Stimulated activated CD4-positive, alpha-beta T cell treated with anti-CD3 and anti-CD28 coated beads, Interleukin-4, amount 100 ng/mL, for 24 hours (primary cell): ENCODE results near the gene C1QTNF3.
A peak's percentile ranks its signal among the peaks of the same experiment; 100 is the strongest.
"Not testable (repeated sequence)": the region's sequence is repeated elsewhere in the genome, so short reads cannot be mapped to it uniquely, and the experiment has no call there.

Source experiments
- DNase-seq: peaks from one replicate; pipeline ENCODE4 v3.0.0-alpha.2; 2020

C1QTNF3 gene

DNA sequence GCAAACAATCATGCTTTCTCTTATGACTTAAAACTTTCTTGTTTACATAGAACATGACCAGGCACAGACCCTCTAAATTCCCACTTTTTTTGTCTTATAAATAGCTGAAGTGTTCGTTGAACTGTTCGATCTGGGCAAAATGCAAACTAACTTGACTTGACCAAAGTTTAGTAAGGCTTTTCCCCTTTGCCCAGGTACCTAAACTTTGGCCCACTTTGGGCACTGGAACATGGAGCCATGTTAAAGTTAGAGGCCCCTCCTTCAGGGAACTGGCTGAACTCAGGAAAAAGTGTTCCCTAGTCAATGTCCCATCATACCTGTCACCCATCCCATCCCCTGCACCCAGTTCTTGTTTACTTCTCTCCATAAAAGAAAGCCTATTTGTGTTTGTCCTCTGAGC is 25.8 kb downstream of the C1QTNF3 start:
- DNase-seq: no peak

DNA sequence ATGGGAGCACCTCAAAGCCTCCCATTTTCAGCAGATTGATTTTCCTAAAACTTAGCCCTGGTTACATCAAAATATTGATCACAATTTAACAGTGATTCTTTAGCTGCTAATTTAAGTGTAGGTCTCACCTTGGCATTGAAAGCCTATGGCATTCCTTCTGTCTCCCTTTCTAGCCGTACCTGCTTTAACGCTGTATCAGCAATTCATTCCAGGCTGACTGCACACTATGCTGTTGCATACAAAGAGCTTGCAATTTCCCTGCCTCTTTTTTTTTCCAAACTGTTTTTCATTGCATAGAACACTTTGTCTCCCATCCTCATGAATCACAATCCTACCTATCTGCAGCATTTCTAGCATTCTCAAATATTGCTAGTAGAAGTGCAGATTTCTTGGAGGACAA is 26.3 kb downstream of the C1QTNF3 start:
- DNase-seq: no peak

DNA sequence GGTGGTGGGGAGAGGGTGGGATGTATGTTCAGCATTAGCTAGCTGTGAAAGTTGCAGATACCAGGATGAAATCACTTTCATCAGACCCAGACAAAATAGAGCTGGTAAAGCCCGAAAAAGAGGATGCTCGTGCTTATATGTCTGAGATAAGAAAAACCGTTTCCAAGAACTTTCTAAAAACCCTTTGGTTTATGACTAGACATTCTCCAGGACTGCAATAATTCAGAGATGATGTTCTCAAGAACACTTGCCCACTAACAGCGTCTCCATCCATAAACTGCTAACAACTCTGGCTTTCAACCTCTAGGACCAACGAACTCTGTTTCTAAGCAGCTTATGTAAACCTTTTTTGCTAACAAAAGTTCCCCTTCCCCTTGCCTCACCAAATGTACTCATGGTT is 26.8 kb downstream of the C1QTNF3 start:
- no peak for DNase-seq

DNA sequence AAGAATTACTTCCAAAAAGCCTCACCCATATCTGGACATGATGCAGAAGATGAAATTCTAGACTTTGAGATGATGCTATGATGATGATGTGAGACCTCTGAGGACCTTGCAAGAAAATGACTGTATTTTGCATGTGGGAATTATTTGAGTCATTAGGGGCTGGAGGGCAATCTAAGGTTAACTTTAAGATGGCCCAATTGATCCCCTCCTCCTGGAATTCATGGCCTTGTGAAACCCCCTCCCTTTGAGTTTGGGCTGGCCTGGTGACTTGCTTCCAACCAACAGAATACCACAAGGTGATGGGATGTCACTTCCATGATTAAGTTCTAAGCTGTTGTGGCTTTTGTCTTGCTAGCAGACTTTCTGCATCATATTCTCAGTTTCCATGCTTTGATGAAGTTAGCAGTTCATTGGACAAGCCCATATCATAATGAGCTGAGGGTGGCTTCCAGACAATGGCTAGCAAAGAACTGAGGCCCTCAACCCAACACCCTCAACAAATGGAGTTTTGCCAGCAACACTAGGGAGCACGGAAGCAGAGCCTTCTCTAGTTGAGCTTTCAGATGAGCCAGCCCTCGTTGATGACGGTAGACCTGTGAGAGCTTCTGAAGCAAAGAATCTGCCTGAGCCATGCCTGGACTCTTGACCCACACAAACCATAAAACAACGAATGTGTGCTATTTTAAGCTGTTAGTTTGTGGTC is 27.7 kb downstream of the C1QTNF3 start:
- DNase-seq: peak; percentile 5

DNA sequence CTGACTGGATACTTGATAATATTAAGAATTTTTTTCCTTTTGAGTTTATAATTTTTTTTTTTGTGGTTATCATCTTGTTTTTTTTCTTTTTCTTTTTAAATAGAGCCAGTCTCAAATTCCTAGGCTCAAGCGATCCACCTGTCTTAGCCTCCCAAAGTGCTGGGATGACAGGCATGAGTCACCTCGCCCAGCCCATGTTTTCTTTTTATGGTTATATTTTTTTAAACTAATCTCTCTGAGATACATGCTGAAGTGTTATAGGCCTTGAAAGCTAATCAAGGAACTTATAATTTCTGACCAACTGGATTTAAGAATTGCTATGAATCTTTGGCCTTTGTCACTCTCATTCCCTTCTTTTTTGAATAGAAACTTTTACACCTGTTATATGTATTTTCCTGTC is 28.4 kb downstream of the C1QTNF3 start:
- no peak for DNase-seq

DNA sequence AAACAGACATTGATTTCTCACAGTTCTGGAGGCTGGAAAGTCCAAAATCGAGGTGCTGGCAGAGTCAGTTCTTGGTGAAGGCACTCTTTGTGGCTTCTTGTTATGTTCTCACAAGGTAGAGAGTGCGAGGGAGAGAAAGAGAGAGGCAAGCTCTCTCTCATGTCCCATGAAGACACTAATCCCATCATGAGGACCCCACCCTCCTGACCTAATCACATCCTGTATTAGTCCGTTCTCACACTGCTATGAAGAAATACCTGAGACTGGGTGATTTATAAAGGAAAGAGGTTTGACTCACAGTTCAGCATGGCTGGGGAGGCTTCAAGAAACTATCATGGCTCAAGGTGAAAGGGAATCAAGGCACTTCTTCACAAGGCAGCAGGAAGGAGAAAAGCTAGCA is 29.5 kb downstream of the C1QTNF3 start:
- no peak for DNase-seq

DNA sequence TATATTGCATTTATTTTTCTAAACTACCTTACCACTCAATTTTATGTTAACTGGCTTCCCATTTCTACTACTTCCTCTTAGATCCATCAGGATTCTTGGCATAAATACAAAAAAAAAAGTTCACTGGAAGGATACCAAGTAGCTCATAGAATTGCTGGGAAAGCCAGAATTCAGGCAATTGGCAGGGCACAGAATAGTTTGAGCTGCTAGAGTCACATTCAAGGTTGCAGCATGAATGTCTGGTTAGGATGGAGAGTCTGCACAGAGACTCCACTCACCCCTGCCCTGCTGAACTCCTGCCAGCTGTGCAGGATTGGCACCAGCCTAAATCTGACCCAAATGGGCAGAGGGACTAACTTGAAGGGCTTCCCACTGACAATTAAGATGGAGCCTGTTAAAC is 30.2 kb downstream of the C1QTNF3 start:
- DNase-seq: no peak

DNA sequence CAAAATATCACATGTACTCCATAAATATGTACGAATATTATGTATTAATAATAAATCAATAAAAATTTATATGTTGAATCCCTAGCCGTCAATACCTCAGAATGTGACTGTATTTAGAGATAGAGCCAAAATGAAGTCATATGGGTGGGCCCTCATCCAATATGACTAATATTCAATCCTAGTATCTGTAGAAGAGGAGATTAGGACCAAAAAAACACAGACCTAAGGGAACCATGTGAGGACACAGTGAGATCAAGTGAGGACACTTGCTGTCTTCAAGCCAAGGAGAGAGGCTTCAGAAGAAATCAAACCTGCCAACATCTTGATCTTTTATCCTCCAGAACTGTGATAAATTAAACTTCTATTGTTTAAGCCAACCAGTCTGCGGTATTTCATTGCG is 31.5 kb downstream of the C1QTNF3 start:
- no peak for DNase-seq

DNA sequence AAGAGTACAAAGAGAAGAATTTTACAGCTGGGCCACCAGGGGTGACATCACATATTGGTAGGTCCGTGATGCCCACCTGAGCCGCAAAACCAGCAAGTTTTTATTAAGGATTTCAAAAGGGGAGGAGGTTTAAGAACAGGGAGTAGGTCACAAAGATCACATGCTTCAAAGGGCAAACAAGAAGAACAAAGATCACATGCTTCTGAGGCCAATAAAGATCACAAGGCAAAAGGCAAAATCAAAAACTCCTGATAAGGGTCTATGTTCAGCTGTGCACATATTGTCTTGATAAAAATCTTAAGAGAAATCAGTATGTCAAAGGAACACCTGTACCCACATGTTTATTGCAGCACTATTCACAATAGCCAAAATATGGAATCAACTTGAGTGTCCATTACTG is 32.9 kb downstream of the C1QTNF3 start:
- not testable (repeated sequence) for DNase-seq

DNA sequence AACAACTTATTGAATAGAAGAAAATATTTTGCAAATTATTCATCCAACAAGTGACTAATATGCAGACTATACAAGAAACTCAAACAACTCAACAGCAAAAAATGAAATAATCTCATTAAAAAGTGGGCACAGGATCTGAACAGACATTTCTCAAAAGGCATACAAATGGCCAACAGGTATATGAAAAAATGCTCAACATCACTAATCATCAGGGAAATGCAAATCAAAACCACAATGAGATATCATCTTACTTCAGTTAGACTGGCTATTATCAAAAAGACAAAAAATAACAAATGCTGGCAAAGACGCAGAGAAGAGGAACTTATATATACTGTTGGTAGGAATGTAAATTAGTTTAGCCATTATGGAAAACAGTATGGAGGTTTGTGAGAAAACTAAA is 33.4 kb downstream of the C1QTNF3 start:
- no peak for DNase-seq

DNA sequence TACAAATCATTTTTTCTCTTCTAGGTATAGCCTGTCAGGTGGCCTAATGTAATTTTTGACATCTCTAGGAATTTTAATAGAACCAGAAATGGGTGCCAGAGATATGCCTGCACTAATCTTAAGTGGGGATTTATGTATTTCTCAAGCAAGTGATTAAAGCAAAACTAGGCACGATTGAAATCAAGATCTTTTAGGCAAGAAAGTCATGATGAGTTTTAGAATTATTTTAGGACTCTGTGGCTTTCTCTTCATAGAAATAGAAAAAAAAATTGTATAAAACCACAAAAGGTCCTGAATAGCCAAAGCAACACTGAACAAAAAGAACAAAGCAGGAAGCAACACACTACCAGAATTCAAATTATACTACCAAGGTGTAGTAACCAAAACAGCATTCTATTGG is 34.2 kb downstream of the C1QTNF3 start:
- DNase-seq: no peak

DNA sequence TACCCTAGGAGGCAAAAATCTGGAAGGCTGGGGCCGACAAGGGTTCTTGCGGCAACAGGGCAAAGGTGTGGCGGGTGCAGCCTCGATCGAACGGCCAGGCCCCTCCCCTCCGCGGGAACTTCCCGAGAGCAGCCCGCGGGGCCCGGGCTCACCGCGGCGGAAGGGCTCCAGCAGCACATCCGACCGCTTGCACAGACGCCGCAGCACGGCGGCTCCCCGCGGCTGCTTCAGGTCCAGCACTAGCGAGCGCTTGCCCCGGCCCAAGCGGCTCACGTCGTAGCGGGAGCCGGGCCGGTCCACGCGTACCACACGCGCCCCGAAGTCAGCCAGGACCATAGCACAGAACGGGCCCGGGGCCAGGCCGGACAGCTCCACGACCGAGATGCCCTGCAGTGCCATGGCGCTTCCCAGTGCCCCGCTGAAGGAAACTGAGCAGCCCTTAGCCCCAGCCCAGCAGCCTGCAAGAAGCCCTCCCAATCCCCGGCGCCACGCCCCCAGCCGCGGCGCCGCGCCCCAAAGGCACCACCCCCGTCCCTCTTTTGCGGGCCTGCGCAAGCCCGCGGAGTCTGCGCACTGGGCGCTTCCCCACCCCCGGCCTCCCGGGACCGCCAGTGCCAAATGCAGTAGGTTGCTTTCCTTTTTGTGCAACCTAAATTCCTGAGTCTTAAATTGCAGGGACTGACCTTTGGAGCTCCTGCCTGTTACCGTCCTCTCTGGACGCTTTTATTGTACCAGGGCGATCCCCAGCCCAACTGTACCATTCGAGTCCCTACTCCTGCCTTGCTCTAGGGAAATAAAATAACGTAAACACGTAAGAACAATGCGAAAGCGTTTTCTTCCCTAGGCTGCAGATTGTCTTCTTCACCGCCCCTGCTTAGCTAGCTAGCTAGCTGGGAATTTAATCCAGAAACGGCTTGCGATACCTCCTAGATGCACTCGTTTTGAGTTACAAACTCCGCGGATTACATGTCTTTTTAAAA is 35.1 kb downstream of the C1QTNF3 start, which contains the start of gene AMACR:
Gene AMACR (minus strand): TSS at position 430 of the 980 bp plus-strand sequence. CDS start 31 bp downstream, at position 399.
- DNase-seq: peak; percentile 85

DNA sequence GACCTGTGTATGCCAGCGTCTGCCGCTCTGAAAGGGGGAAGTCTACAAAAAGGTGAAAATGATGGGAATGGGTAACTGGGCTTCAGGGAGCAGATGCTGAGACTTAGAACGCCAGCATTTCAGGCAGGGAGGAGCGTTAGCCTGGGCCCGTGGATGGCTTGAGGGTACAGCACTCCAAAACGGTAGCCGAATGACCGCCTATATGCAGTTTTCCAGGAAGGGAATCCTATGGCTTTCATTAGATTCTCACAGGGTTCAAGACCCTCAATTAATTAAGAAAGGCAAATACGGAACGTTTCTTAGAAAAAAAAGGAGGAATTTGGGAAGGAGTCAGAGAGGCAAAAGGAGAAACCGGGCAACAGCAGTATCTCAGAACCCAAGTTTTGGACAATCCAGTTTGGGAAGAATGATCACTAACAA is 35.8 kb downstream of the C1QTNF3 start:
- no peak for DNase-seq

DNA sequence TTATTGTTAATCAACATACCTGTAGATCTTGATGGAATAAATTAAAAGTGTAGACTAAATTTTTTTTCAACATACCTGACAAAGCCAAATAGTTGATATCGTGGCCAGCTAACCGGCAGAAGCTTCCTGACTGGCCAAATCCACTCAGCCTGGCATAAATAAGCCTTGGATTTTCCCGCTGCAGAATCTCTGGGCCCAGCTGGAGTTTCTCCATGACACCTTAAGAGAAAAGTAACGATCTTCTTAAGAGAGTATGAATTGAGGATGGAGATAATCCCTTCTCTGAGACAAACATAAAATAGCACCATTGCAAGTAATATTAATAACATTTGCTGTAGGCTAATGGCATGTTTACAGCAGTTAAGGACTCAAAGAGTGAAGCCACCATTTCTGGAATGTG is 37.3 kb downstream of the C1QTNF3 start:
- no peak for DNase-seq

DNA sequence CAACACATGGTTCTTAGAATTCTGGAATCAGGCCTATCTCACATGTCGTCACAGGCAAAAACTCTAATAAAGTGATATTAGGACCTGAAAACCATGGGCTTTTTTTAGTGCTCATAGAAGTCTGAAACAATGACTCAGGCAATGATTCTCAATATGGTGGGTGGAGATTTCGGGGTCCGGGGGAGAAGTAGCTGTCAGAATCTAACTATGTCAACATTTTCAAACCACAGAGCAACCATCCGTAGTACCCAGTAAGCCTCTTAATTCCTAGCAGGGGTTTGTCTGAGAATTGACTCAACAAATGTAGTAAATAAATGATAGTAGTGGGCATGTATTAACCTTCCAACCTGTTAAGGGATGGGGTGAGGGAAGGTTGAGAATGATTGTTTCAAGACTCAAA is 37.8 kb downstream of the C1QTNF3 start:
- DNase-seq: peak; percentile 27

DNA sequence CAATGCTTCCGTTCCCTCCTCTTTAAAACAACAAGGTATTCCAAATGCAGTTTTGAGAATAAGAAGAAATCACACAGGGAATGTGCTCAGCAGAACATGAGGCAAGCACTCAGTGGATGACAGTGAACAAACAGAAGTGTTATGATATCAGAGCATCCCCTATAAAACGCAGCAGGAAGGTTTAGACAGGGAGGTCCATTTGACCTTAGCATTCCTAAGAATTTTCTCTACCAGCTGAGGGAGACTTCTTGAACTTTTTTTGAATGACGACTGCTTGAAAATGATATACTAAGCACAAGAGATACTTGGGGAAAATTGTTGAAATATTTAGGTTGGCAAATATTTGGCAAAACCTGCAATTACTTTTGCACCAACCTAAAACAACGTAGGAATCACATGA is 39.1 kb downstream of the C1QTNF3 start:
- DNase-seq: no peak

DNA sequence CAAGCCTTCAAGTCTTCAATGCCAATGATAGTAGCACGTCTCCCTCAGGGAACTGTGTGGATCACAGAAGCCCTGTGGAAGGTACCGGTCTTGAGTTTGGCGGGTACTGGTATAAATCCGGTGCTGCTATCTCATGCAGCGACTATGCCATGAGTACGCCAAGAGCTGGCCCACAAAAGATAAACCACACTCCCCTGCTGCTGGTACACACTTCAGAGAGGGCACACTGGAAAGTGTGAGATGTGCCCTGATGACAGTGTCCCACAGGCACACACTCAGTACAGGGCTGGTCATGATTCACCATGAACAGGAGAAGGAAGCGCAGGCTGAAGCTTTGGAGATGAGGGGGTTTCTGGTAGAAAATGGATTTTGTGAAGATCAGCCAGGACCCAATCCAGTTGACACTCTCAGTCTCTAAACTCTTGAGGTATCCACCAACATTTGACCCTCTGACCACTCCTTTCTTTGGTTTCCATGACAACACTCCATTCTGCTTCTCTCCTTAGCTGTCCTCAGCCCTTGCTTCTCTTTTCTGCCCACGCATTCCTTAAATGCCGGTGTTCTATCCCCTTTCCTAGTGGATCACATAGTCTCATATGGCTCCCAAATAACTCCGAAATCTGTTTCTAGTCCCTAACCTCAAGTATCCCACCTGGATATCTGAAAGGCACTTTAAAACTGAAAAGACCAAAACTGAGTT is 40.2 kb downstream of the C1QTNF3 start:
- DNase-seq: no peak

DNA sequence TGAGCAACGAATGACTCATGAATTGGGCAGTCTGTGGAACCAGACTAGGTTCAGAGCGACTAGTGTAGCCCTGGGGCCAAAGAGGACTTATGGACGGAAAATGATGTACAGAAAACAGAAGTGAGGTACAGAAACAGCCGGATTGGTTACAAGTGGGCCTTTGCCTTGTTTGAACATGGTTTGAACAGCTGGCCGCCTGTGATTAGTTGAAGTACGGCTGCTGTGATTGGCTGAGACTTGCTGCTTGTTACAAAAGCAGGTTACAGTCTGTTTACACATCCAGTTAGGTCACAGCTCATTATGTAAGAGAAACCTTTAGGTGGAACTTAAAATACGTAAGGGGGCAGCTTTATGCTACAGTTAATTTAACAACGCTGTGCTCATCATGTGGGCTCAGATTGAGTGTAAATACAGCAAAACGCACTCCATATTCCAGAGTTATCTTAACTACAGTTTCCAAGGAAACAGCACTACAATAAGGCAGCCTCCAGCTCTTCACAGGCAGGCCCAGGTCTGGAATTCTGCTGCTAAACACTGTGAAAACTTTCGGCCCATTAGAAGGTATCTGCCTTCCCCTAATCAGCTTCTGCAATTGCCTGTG is 41.7 kb downstream of the C1QTNF3 start:
- no peak for DNase-seq

DNA sequence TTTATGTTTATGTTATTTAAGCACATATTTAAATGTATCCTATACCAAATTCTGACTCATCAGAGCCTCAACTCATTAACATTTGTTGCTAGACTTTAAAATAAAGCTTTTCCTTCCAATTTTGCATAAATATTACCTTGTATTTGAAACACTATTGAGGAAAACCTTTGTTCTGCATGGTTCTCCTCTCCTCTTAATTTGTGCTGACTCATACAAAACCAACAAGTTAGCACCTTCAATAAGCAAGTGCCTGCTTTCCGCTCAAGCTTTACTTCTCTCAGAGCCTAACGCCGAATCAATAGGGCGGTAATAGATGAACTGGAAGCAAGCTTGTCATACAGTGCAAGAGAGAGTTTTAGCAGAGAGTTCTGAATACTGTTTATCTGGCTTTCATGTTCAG is 43.0 kb downstream of the C1QTNF3 start:
- no peak for DNase-seq

DNA sequence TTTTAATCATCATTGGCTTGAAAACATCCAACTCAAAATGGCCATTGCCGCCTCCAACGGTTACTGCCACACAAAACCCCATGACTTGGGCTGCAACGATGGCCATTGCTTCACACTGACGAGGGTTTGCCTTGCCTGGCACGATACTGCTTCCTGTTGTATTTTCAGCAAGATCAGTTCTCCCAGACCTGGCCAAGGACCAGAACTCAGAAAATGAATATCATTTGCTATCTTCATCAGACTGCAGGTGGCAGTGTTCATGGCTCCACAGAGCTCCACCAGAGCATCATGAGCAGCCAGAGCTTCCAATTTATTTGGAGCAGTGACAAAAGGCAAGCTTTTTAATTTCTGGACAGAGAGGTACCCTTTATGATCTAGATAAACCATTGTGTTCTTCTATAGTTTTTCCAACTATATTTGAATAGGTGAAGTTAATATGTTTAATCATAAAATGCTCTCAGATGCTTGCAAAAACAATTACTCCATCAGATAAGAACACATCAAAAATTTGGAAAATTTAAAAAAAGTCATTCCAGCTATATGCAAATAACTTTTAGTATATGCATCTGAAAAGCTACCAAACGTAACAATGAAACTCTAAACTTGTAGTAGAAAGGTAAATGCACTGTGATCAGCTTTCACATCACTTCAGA is 45.6 kb downstream of the C1QTNF3 start:
- DNase-seq: peak; percentile 21

DNA sequence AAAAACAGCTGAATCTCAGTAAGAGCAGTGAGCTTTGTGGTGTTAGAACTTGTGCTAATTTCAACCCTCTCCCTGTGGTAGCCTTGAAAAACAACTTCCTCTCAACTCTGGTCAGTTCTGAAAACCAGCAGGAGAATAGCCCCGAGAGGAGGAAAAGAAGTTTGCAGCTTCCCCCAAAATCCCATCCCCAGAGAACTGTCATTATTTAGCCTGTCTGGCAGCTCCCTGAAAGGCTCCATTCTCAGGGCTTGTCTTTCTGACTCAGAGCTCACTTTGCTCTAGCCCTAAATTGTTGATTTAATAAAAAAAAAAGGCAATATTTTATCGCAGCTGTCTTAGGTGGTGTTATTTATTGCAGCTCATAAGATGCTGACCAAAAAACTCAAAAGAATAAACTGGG is 47.1 kb downstream of the C1QTNF3 start:
- DNase-seq: no peak

DNA sequence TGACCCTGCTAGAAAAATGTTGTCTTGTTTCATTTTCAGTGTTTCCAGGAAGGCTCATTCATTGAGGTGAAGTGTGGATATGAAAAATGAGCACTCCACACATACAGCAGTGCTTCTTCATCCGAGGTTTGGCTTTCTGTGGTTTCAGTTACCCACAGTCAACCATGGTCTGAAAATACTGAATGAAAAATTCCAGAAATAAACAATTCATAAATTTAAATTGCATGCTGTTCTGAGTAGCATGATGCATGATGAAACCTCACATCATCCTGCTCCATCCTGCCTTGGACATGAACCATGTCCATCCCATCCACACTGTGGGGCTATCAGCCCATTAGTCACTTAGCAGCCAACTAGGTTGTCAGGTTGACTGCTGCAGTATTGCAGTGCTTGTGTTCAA is 48.2 kb downstream of the C1QTNF3 start:
- DNase-seq: no peak

DNA sequence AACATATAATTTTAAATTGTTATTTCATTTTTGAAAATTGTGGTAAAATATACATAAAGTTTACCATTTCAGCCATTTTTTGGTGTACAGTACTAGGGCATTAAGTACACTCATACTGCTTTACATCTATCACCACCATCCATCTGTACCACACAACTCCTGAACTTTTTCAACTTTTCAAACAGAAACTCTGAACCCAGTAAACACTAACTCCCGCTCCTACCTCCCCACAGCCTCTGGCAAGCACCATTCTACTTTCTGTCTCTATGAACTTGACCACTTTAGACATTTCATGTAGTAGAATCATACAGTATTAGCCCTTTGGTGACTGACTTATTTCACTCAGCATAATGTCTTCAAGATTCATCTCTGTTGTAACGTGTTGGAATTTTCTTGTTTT is 50.1 kb downstream of the C1QTNF3 start:
- DNase-seq: no peak
